ENCODE data around the gene PCK2.

The PCK2 gene

DNA sequence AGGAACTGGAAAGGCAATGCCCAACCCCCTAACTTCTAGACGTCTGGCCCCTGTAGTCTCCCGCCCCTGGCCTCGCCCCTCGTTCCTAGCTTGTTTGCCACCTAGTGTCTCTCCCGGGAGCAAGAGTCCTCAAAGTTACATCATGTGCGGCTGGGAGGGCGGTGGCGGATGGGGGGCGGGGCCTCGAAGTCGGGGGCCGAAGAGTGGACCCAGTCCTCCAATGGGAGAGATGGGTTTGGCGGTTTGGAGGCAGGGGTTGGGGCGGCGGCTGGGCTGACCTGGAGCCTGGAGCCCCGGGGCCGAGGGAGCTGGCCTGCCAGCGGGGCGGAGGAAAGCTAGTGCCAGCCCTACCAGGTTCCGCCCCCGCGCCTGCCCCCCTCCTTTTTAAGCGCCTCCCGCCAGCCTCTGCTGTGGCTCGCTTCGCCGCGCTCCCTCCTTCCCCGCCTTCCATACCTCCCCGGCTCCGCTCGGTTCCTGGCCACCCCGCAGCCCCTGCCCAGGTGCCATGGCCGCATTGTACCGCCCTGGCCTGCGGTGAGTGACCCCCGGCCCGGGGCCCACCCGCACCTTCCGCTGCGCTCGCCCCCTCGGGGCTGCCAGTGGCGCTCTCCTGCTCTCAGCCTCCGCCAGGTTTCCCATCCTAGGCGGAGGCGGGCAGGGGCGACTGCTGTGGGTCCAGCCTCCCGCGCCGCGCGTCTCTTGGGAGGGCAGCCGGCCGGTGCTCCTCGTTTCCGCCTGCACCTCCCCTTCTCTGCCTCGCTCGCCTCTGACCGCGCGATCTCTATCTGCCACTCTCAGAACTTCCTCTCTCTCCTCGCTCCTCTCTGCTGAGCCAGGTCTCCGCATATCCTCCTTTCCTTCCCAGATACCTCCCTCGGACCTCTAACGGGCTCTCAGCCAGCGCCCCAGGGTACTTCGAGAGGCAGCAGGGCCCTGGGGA, at the start of gene PCK2:
TSS of gene PCK2 (plus strand) at position 411 of the 940 bp plus-strand sequence. CDS start at position 506, 95 bp downstream.
- Histone ChIP-seq H3K9me3 (ENCODE audit: control insufficient read depth, insufficient read depth, low read depth, low read length) (no peaks in the 10 kb centered on the region), H3K36me3 (ENCODE audit: control insufficient read depth in 2 of 2, insufficient read depth in 1 of 2, low read length in 2 of 2) (peaks cover 0 to 20% of the 10 kb centered on the region in 2 experiments; a peak in 1 of 3 replicates), H3K4me1 (ENCODE audit: control insufficient read depth, insufficient read depth, low read length) (peaks cover 3% of the 10 kb centered on the region; the same call in 1 of the 2 replicates), H3K27ac (ENCODE audit: extremely low read depth, low read depth, low read length) (peak within 1 kb of the TSS; percentile 87), H3K4me3 (ENCODE audit: low read depth, low read length) (peak within 1 kb of the TSS; percentile 81)
- ChIA-PET CTCF (interaction anchor here (0.6 to 9.4 kb wide), 9 partner anchors 9 to 222 kb away, joined by 3 to 247 read pairs (median 4); partner anchors contain the start of genes DCAF11, IRF9 and NRL), POLR2A (interaction anchor here (0.6 to 4.2 kb wide), 27 partner anchors 8 to 177 kb away, joined by 3 to 64 read pairs (median 4); partner anchors contain the start of genes CARMIL3, CHMP4A, DCAF11 and DHRS4)
- TF ChIP-seq ZNF677 (tag by site-specific recombination; IDR thresholded peaks at IDR 0.05) = no peak
- TF ChIP-seq PRDM6 (tag by site-specific recombination; IDR thresholded peaks at IDR 0.05) = no peak
- 0 out of 2 replicates have a peak, but pooled peaks have one; percentile 54 for TF ChIP-seq BCL11B (tag by site-specific recombination; IDR thresholded peaks at IDR 0.05; ENCODE audit: low read depth)
- peak; percentile 36; the same call in 1 of the 2 replicates for TF ChIP-seq ZNF335 (tag by site-specific recombination; conservative IDR thresholded peaks at IDR 0.05)
- TF ChIP-seq, protein P1, sequence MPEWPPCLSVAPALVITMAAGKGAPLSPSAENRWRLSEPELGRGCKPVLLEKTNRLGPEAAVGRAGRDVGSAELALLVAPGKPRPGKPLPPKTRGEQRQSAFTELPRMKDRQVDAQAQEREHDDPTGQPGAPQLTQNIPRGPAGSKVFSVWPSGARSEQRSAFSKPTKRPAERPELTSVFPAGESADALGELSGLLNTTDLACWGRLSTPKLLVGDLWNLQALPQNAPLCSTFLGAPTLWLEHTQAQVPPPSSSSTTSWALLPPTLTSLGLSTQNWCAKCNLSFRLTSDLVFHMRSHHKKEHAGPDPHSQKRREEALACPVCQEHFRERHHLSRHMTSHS (tag by site-specific recombination; IDR thresholded peaks at IDR 0.05) = no peak
- TF ChIP-seq ZBTB1 (tag by site-specific recombination; IDR thresholded peaks at IDR 0.05) = 0 out of 2 replicates have a peak, but pooled peaks have one; percentile 68
- no peak for TF ChIP-seq ZNF426 (tag by site-specific recombination; IDR thresholded peaks at IDR 0.05)
- TF ChIP-seq ZNF707 (tag by site-specific recombination; IDR thresholded peaks at IDR 0.05) = no peak
- no peak for TF ChIP-seq GLI2 (tag by site-specific recombination; IDR thresholded peaks at IDR 0.05; ENCODE audit: borderline replicate concordance, low read depth)
- TF ChIP-seq, protein P2, sequence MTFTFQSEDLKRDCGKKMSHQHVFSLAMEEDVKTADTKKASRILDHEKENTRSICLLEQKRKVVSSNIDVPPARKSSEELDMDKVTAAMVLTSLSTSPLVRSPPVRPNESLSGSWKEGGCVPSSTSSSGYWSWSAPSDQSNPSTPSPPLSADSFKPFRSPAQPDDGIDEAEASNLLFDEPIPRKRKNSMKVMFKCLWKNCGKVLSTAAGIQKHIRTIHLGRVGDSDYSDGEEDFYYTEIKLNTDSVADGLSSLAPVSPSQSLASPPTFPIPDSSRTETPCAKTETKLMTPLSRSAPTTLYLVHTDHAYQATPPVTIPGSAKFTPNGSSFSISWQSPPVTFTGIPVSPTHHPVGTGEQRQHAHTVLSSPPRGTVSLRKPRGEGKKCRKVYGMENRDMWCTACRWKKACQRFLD (tag by site-specific recombination; IDR thresholded peaks at IDR 0.05) = peak; percentile 40; the same call in 1 of the 2 replicates
- TF ChIP-seq ZNF26 (tag by site-specific recombination; IDR thresholded peaks at IDR 0.05) = no peak
- no peak for TF ChIP-seq ZNF658 (tag by site-specific recombination; IDR thresholded peaks at IDR 0.05)
- TF ChIP-seq ZNF510 (tag by site-specific recombination; IDR thresholded peaks at IDR 0.05; ENCODE audit: insufficient replicate concordance) = no peak
- TF ChIP-seq, protein P3, sequence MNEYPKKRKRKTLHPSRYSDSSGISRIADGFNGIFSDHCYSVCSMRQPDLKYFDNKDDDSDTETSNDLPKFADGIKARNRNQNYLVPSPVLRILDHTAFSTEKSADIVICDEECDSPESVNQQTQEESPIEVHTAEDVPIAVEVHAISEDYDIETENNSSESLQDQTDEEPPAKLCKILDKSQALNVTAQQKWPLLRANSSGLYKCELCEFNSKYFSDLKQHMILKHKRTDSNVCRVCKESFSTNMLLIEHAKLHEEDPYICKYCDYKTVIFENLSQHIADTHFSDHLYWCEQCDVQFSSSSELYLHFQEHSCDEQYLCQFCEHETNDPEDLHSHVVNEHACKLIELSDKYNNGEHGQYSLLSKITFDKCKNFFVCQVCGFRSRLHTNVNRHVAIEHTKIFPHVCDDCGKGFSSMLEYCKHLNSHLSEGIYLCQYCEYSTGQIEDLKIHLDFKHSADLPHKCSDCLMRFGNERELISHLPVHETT (tag by site-specific recombination; IDR thresholded peaks at IDR 0.05) = no peak
- no peak for TF ChIP-seq MZF1 (tag by site-specific recombination; IDR thresholded peaks at IDR 0.05; ENCODE audit: borderline replicate concordance)
- peak; percentile 82 for TF ChIP-seq GLIS1 (tag by site-specific recombination; IDR thresholded peaks at IDR 0.05)
- TF ChIP-seq ZNF114 (tag by site-specific recombination; IDR thresholded peaks at IDR 0.05) = no peak
- no peak for TF ChIP-seq ZNF155 (tag by site-specific recombination; IDR thresholded peaks at IDR 0.05)
- TF ChIP-seq ZNF266 (tag by site-specific recombination; IDR thresholded peaks at IDR 0.05; ENCODE audit: low read depth) = no peak
- no peak for TF ChIP-seq GFI1B (tag by site-specific recombination; IDR thresholded peaks at IDR 0.05)
- TF ChIP-seq ZNF37A (tag by site-specific recombination; IDR thresholded peaks at IDR 0.05) = no peak
- TF ChIP-seq HOXA7 (CRISPR knock-in tag; IDR thresholded peaks at IDR 0.05; ENCODE audit: borderline replicate concordance) = no peak
- TF ChIP-seq, protein P4, sequence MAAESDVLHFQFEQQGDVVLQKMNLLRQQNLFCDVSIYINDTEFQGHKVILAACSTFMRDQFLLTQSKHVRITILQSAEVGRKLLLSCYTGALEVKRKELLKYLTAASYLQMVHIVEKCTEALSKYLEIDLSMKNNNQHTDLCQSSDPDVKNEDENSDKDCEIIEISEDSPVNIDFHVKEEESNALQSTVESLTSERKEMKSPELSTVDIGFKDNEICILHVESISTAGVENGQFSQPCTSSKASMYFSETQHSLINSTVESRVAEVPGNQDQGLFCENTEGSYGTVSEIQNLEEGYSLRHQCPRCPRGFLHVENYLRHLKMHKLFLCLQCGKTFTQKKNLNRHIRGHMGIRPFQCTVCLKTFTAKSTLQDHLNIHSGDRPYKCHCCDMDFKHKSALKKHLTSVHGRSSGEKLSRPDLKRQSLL (tag by site-specific recombination; IDR thresholded peaks at IDR 0.05) = peak; percentile 81
- no peak for TF ChIP-seq ZNF184 (tag by site-specific recombination; IDR thresholded peaks at IDR 0.05)
- no peak for TF ChIP-seq ZNF521 (tag by site-specific recombination; IDR thresholded peaks at IDR 0.05)

Measured in HEK293 (cell line).